Measurements from ENCODE around the gene COL26A1.
"Not testable (repeated sequence)": the region's sequence is repeated elsewhere in the genome, so short reads cannot be mapped to it uniquely, and the experiment has no call there.

COL26A1 gene

GRCh38 chr7:101479217-101479616, 116.5 kb downstream of the COL26A1 start:
- Histone ChIP-seq H3K4me1 (ENCODE audit: control insufficient read depth, insufficient read depth, low read length) (no peaks in the 10 kb centered on the region), H3K36me3 (ENCODE audit: control insufficient read depth, insufficient read depth, low read length) (no peaks in the 10 kb centered on the region), H3K9me3 (ENCODE audit: control insufficient read depth, insufficient read depth, low read length) (no peaks in the 10 kb centered on the region), H3K4me3 (ENCODE audit: low read depth, low read length) (no peak overlapping the region), H3K9ac (ENCODE audit: low read depth, low read length) (no peak overlapping the region), H3K27ac (ENCODE audit: low read depth, low read length) (no peak overlapping the region), H3K27me3 (ENCODE audit: control insufficient read depth, insufficient read depth, low read length) (no peaks in the 10 kb centered on the region)

GRCh38 chr7:101486056-101486432, 123.4 kb downstream of the COL26A1 start:
- not testable (repeated sequence) for H3K36me3 ChIP-seq (ENCODE audit: control insufficient read depth, insufficient read depth, low read length); H3K4me3 ChIP-seq (ENCODE audit: low read depth, low read length); H3K9me3 ChIP-seq (ENCODE audit: control insufficient read depth, insufficient read depth, low read length); H3K27me3 ChIP-seq (ENCODE audit: control insufficient read depth, insufficient read depth, low read length)
- Histone ChIP-seq H3K27ac (ENCODE audit: low read depth, low read length) (peak overlapping the region; percentile 83), H3K4me1 (ENCODE audit: control insufficient read depth, insufficient read depth, low read length) (peaks cover 21% of the 10 kb centered on the region), H3K9ac (ENCODE audit: low read depth, low read length) (peak overlapping the region; percentile 15; the same call in 1 of the 2 replicates)

DNA sequence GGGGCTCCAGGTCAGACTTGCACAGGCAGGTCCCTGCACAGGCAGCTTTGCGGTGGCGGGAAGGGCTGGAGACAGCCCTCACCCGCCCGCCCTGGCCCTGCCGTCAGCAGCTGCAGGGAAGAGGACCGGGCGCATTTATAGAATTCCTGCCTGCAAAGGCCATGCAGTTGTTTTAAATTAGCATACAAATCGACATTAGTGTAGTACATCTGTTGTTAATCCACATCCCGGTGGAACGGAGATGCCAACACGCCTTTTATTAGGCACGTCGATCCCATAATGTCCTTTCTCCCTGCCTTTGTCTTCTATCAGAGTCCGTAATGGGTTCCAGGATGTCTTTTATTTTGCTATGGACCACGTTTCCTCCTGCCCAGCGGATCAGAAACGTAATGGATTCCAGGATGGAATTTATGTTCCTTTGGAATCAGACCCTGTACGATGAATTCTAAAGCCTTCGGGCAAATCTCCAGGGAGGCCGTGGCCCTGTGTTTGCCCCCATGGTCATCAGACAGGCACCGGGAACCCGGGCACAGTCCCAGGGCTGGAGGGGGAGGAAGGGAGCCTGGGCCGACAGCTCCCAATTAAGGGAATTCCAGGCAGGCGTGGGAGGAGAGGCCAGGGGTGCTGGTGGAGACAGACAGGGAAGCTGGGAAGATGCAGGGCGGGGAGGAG, 123.9 kb downstream of the COL26A1 start:
- Histone ChIP-seq H3K4me1 (ENCODE audit: control insufficient read depth, insufficient read depth, low read length) (peaks cover 21% of the 10 kb centered on the region), H3K9me3 (ENCODE audit: control insufficient read depth, insufficient read depth, low read length) (no peaks in the 10 kb centered on the region), H3K9ac (ENCODE audit: low read depth, low read length) (peak overlapping the region; percentile 15; the same call in 1 of the 2 replicates), H3K27ac (ENCODE audit: low read depth, low read length) (peak overlapping the region; percentile 83), H3K36me3 (ENCODE audit: control insufficient read depth, insufficient read depth, low read length) (no peaks in the 10 kb centered on the region), H3K4me3 (ENCODE audit: low read depth, low read length) (peak overlapping the region; percentile 20), H3K27me3 (ENCODE audit: control insufficient read depth, insufficient read depth, low read length) (no peaks in the 10 kb centered on the region)

GRCh38 chr7:101487105-101487458, 124.4 kb downstream of the COL26A1 start:
- Histone ChIP-seq H3K36me3 (ENCODE audit: control insufficient read depth, insufficient read depth, low read length) (no peaks in the 10 kb centered on the region), H3K9me3 (ENCODE audit: control insufficient read depth, insufficient read depth, low read length) (no peaks in the 10 kb centered on the region), H3K4me3 (ENCODE audit: low read depth, low read length) (no peak overlapping the region), H3K27me3 (ENCODE audit: control insufficient read depth, insufficient read depth, low read length) (no peaks in the 10 kb centered on the region), H3K4me1 (ENCODE audit: control insufficient read depth, insufficient read depth, low read length) (peaks cover 21% of the 10 kb centered on the region), H3K27ac (ENCODE audit: low read depth, low read length) (peak overlapping the region; percentile 83), H3K9ac (ENCODE audit: low read depth, low read length) (0 out of 2 replicates have a peak overlapping the region, but pooled peaks have one; percentile 15)

DNA sequence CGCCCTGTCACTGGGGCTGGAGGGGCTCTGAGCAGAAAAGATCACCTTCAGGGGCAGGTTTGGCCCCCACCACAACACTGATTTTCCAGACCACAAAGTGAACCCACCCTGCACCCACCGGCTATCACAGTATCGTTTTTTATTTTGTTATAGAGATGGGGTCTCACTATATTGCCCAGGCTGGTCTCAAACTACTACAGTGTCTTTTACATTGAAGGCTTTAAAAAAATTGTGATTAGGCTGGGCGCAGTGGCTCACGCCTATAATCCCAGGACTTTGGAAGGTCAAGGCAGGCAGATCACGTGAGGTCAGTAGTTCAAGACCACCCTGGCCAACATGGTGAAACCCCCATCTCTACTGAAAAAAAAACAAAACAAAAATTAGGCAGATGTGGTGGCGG, 125.1 kb downstream of the COL26A1 start:
- no peaks in the 10 kb centered on the region for H3K36me3 ChIP-seq (ENCODE audit: control insufficient read depth, insufficient read depth, low read length)
- peaks cover 21% of the 10 kb centered on the region for H3K4me1 ChIP-seq (ENCODE audit: control insufficient read depth, insufficient read depth, low read length)
- H3K27me3 ChIP-seq (ENCODE audit: control insufficient read depth, insufficient read depth, low read length): no peaks in the 10 kb centered on the region
- no peak overlapping the region for H3K9ac ChIP-seq (ENCODE audit: low read depth, low read length)
- no peaks in the 10 kb centered on the region for H3K9me3 ChIP-seq (ENCODE audit: control insufficient read depth, insufficient read depth, low read length)
- H3K27ac ChIP-seq (ENCODE audit: low read depth, low read length): no peak overlapping the region
- H3K4me3 ChIP-seq (ENCODE audit: low read depth, low read length): no peak overlapping the region

DNA sequence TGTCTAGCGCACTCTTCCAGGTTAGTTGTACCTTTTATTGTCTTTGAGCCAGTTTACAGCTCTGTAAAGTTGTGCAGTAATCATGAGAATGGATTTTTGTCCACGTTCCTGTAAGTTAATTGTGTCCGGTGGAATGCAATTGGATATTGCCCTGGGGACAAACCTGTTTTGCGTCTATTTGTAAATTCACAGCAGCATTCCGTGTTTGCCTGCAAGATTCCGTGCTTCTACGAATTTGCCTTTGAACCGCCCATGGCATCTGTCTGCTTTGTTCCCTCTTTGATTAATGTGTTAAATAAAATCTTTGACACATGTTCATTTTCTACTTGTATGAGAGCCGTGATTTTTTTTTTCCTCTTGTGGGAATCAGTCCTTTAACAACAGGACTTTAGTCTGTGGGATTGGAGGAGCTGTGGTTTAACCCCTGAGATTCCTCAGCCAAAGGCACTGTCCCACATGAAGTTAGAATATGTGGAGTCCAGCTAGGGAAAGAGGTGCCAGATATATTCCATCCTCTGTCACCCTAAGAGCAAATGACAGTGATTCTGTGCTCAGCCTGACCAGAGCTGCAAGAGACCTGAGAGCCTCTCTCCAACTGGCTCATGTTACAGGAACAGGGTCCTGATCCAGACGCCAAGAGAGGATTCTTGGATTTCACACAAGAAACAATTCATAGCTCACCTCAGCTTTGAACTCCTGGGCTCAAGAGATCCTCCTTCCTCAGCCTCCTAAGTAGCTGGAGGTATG, 126.3 kb downstream of the COL26A1 start:
- no peak overlapping the region for H3K27ac ChIP-seq (ENCODE audit: low read depth, low read length)
- H3K9me3 ChIP-seq (ENCODE audit: control insufficient read depth, insufficient read depth, low read length): no peaks in the 10 kb centered on the region

GRCh38 chr7:101490439-101490838, 127.8 kb downstream of the COL26A1 start:
- peaks cover 34% of the 10 kb centered on the region for H3K4me1 ChIP-seq (ENCODE audit: control insufficient read depth, insufficient read depth, low read length)
- H3K9ac ChIP-seq (ENCODE audit: low read depth, low read length); H3K27me3 ChIP-seq (ENCODE audit: control insufficient read depth, insufficient read depth, low read length); H3K4me3 ChIP-seq (ENCODE audit: low read depth, low read length); H3K27ac ChIP-seq (ENCODE audit: low read depth, low read length); H3K9me3 ChIP-seq (ENCODE audit: control insufficient read depth, insufficient read depth, low read length); H3K36me3 ChIP-seq (ENCODE audit: control insufficient read depth, insufficient read depth, low read length): not testable (repeated sequence)

More for the DNA sequence above, 126.3 kb downstream of the COL26A1 start:
- H3K4me1 ChIP-seq (ENCODE audit: control insufficient read depth, insufficient read depth, low read length): peaks cover 23% of the 10 kb centered on the region
- H3K27me3 ChIP-seq (ENCODE audit: control insufficient read depth, insufficient read depth, low read length): no peaks in the 10 kb centered on the region
- no peak overlapping the region for H3K4me3 ChIP-seq (ENCODE audit: low read depth, low read length)
- H3K36me3 ChIP-seq (ENCODE audit: control insufficient read depth, insufficient read depth, low read length): no peaks in the 10 kb centered on the region
- no peak overlapping the region for H3K9ac ChIP-seq (ENCODE audit: low read depth, low read length)

- H3K27me3 ChIP-seq (ENCODE audit: control insufficient read depth, insufficient read depth, low read length); H3K9ac ChIP-seq (ENCODE audit: low read depth, low read length); H3K36me3 ChIP-seq (ENCODE audit: control insufficient read depth, insufficient read depth, low read length); H3K4me3 ChIP-seq (ENCODE audit: low read depth, low read length); H3K27ac ChIP-seq (ENCODE audit: low read depth, low read length); H3K9me3 ChIP-seq (ENCODE audit: control insufficient read depth, insufficient read depth, low read length): not testable (repeated sequence)
- peaks cover 24% of the 10 kb centered on the region for H3K4me1 ChIP-seq (ENCODE audit: control insufficient read depth, insufficient read depth, low read length)
These were observed 128.8 kb downstream of the COL26A1 start for GRCh38 chr7:101491442-101491841.

DNA sequence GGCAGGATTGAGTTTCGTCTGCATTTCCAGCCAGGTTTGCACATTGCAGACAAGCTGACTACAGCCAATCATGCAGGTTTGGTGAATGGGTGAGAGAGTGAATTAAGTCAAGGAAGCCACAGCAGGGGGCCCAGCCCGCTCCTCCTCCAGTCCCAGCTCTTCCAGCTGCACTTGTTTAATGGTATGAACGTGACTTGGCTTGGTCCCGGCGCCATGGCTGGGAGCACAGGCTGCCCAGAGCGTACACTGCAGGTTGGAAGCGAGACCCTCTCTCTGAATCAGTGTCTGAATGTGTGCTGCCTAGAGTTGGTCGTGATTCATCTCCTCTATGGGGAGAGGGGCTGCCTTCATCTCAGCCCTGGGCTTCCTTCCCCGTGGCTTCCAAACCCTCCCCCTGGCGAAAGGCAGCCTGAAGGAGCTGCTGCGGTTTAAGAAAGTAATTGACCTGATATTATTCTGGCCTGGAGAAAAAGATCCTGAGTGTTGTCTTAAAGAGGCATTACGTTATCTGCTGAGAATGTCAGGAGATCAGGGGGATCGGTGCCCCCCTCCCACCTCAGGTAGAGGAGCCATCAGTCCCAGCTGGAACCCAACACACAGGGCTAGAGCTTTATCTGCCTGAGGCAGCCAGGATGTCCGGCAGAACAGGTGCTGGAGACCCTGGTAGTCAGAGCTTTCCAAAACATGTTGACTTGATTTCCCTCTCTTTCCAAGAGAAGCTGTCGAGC, 132.1 kb downstream of the COL26A1 start:
- Histone ChIP-seq H3K27ac (ENCODE audit: low read depth, low read length) (peak overlapping the region; percentile 81), H3K4me3 (ENCODE audit: low read depth, low read length) (0 out of 2 replicates have a peak overlapping the region, but pooled peaks have one; percentile 29), H3K27me3 (ENCODE audit: control insufficient read depth, insufficient read depth, low read length) (no peaks in the 10 kb centered on the region), H3K36me3 (ENCODE audit: control insufficient read depth, insufficient read depth, low read length) (no peaks in the 10 kb centered on the region), H3K9me3 (ENCODE audit: control insufficient read depth, insufficient read depth, low read length) (no peaks in the 10 kb centered on the region), H3K4me1 (ENCODE audit: control insufficient read depth, insufficient read depth, low read length) (peaks cover 20% of the 10 kb centered on the region), H3K9ac (ENCODE audit: low read depth, low read length) (no peak overlapping the region; the same call in 1 of the 2 replicates)

DNA sequence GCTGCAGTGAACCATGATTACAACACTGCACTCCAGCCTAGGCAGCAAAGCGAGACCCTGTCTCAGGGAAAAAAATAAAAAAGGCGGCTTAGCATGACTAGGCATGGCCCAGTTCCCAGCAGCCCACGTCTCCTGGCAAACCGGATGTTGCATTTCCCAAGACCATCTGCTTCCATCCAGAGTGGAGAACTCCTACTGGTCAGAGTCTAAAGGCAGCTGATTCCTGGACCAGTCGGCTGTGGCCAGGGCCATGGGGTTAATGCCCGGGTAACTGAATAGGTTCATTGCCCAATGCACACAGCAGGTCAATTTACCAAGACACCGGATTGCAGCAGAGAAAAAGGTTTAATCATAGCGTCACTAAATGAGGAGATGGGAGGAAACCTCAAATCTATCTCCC, 133.3 kb downstream of the COL26A1 start:
- Histone ChIP-seq H3K27ac (ENCODE audit: low read depth, low read length) (no peak overlapping the region), H3K27me3 (ENCODE audit: control insufficient read depth, insufficient read depth, low read length) (no peaks in the 10 kb centered on the region), H3K4me3 (ENCODE audit: low read depth, low read length) (no peak overlapping the region), H3K36me3 (ENCODE audit: control insufficient read depth, insufficient read depth, low read length) (no peaks in the 10 kb centered on the region), H3K4me1 (ENCODE audit: control insufficient read depth, insufficient read depth, low read length) (peaks cover 20% of the 10 kb centered on the region), H3K9ac (ENCODE audit: low read depth, low read length) (no peak overlapping the region), H3K9me3 (ENCODE audit: control insufficient read depth, insufficient read depth, low read length) (no peaks in the 10 kb centered on the region)

DNA sequence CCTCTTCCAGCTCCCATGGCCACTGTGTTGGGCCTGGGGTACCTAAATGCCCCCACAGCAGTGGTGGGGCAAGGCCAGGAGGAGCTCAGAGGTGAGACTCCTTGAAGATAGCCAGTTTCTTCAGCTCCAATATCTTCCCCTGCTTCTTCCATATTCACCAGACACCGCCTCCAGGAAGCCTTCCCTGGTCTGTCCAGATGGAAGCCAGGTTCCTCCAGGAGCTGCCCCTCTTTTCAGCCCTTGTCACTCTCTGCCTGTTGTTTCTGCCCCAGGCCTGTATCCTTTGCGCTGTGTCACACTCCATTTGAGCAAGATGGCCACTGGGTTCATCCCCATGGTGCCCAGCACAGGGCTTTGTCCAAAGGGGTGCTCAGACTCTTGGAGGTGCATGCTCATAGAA, 138.7 kb downstream of the COL26A1 start:
- Histone ChIP-seq H3K36me3 (ENCODE audit: control insufficient read depth, insufficient read depth, low read length) (no peaks in the 10 kb centered on the region), H3K4me3 (ENCODE audit: low read depth, low read length) (no peak overlapping the region), H3K9ac (ENCODE audit: low read depth, low read length) (no peak overlapping the region), H3K9me3 (ENCODE audit: control insufficient read depth, insufficient read depth, low read length) (no peaks in the 10 kb centered on the region), H3K27me3 (ENCODE audit: control insufficient read depth, insufficient read depth, low read length) (no peaks in the 10 kb centered on the region), H3K4me1 (ENCODE audit: control insufficient read depth, insufficient read depth, low read length) (peaks cover 12% of the 10 kb centered on the region; the same call in 1 of the 2 replicates), H3K27ac (ENCODE audit: low read depth, low read length) (no peak overlapping the region)

Data from HUES48 (cell line).